OCI-LY7 (cell line): ENCODE results near the gene CCDC102B. TPM values are rescaled to one million over a fixed set of nuclear protein-coding genes. Genes with fewer than 3 reads are reported as not detected.

Experiments
- BruUV-seq: library from RNA; stranded (reverse); fragments of 400-500 nt; replicated peaks from 2 replicates; lab custom pipeline; 2021; lab: Mats Ljungman, UMichigan
- CTCF ChIA-PET: fragments of 300-600 bp; sonication (Branson Sonifier 250); formaldehyde crosslinking; loops from one replicate; lab custom pipeline; 2022; ENCODE audit warnings: antibody characterized with exemption; ENCODE audit not compliant: unreplicated experiment; lab: Charles Lee
- POLR2A ChIA-PET: fragments of 300-600 bp; sonication (Branson Sonifier 250); formaldehyde crosslinking; loops from one replicate; lab custom pipeline; 2022; ENCODE audit warnings: antibody characterized with exemption; lab: Charles Lee
- DNase-seq: peaks from one replicate; pipeline ENCODE4 v3.0.0-alpha.2; 2015; ENCODE audit warnings: low spot score
- H2AFZ ChIP-seq: fragments of 200-600 bp; sonication (generic), shearing (Covaris generic); 2 replicates; pipeline ENCODE4 v1.6.1; 2014; ENCODE audit warnings: mild to moderate bottlenecking, antibody characterized with exemption, low read length, moderate library complexity
- H3K27ac ChIP-seq: fragments of 200-600 bp; sonication (generic); 2 replicates; pipeline ENCODE4 v1.5.1; 2014; ENCODE audit warnings: mixed run types, low read depth, mild to moderate bottlenecking, moderate library complexity, low read length, inconsistent platforms; ENCODE audit not compliant: poor library complexity, severe bottlenecking
- H3K36me3 ChIP-seq: fragments of 200-600 bp; sonication (generic); 2 replicates; pipeline ENCODE4 v1.6.1; 2014; ENCODE audit warnings: mild to moderate bottlenecking, antibody characterized with exemption, low read length, moderate library complexity, mixed read lengths; ENCODE audit not compliant: insufficient read depth
- H3K4me1 ChIP-seq: fragments of 200-600 bp; sonication (generic); 2 replicates; pipeline ENCODE4 v1.5.1; 2014; ENCODE audit warnings: mild to moderate bottlenecking, low read length; ENCODE audit not compliant: insufficient read depth, poor library complexity, severe bottlenecking
- H3K4me2 ChIP-seq: fragments of 200-600 bp; sonication (generic); 2 replicates; pipeline ENCODE4 v1.6.1; 2014; ENCODE audit warnings: mild to moderate bottlenecking, low read length
- H3K4me3 ChIP-seq: fragments of 200-600 bp; sonication (generic); 2 replicates; pipeline ENCODE4 v1.5.1; 2014; ENCODE audit warnings: mild to moderate bottlenecking, low read depth, low read length; ENCODE audit not compliant: poor library complexity, severe bottlenecking
- H3K79me2 ChIP-seq: fragments of 200-600 bp; sonication (generic); 2 replicates; pipeline ENCODE4 v1.6.1; 2016; ENCODE audit warnings: low read depth, mild to moderate bottlenecking, low read length, moderate library complexity, mixed read lengths; ENCODE audit not compliant: insufficient read depth
- H3K9me2 ChIP-seq: fragments of 200-600 bp; sonication (generic); 2 replicates; pipeline ENCODE4 v1.6.1; 2016; ENCODE audit warnings: mild to moderate bottlenecking, low read length, mixed read lengths; ENCODE audit not compliant: insufficient read depth
- H3K9me3 ChIP-seq: fragments of 200-600 bp; sonication (generic); 2 replicates; pipeline ENCODE4 v1.6.1; 2014; ENCODE audit warnings: mild to moderate bottlenecking, mixed run types, low read length, mixed read lengths
- H4K20me1 ChIP-seq: fragments of 200-600 bp; sonication (generic); 2 replicates; pipeline ENCODE4 v1.6.1; 2014; ENCODE audit warnings: mild to moderate bottlenecking, antibody characterized with exemption, low read length, moderate library complexity, mixed read lengths; ENCODE audit not compliant: insufficient read depth
- CTCF ChIP-seq: fragments of 200-600 bp; sonication (generic); conservative IDR thresholded peaks from 2 replicates; pipeline ENCODE4 v1.5.1; 2014; ENCODE audit warnings: mild to moderate bottlenecking, antibody characterized with exemption, low read length, moderate library complexity, mixed read lengths
- EZH2phosphoT487 ChIP-seq: fragments of 200-600 bp; sonication (generic); IDR thresholded peaks from 2 replicates; pipeline ENCODE4 v1.6.1; 2018; ENCODE audit warnings: low read depth, borderline replicate concordance, mild to moderate bottlenecking, mixed run types, antibody characterized with exemption, low read length, moderate library complexity, mixed read lengths
- intact Hi-C: fragments of 100-400 bp; cut with micrococcal nuclease; formaldehyde crosslinking; loops from one replicate; pipeline ENCODE4 v1.10.0; 2022; ENCODE audit not compliant: unreplicated experiment
- total RNA-seq, 2 experiments: library from RNA; depleted of rRNA in 1 of 2; stranded (reverse); fragments of >200 nt in 1 of 2; shearing (Covaris generic) in 1 of 2; gene quantifications; 2 replicates each; pipeline ENCODE4 v1.2.3, GENCODE V29; 2014 to 2022

The CCDC102B gene
- total RNA-seq, 2 experiments from 2014 or later, result 0.46 to 0.54 TPM

- POLR2A ChIA-PET, result no interaction called here
- H3K9me3 ChIP-seq, result no peaks in the 10 kb centered on the region
- no peak overlapping the region for H3K4me2 ChIP-seq
- no peaks in the 10 kb centered on the region for H3K4me1 ChIP-seq
- no peak for DNase-seq
- BruUV-seq, result no TSS peak
- no peak for TF ChIP-seq EZH2phosphoT487
- no peak for TF ChIP-seq CTCF
- H3K27ac ChIP-seq, result no peak overlapping the region
- no peaks in the 10 kb centered on the region for H3K36me3 ChIP-seq
- H3K79me2 ChIP-seq, result no peaks in the 10 kb centered on the region
- H2AFZ ChIP-seq, result no peak overlapping the region
- CTCF ChIA-PET, result no interaction called here
- H3K4me3 ChIP-seq, result no peak overlapping the region
- intact Hi-C loops, result no loop called here
- H3K9me2 ChIP-seq, result no peaks in the 10 kb centered on the region
- H4K20me1 ChIP-seq, result no peaks in the 10 kb centered on the region
Observed at GRCh38 chr18:69044215-69044614, 246.3 kb downstream of the CCDC102B start.

- H3K79me2 ChIP-seq, result no peaks in the 10 kb centered on the region
- no peaks in the 10 kb centered on the region for H3K4me1 ChIP-seq
- intact Hi-C loops, result no loop called here
- no peaks in the 10 kb centered on the region for H3K9me3 ChIP-seq
- no TSS peak for BruUV-seq
- no peaks in the 10 kb centered on the region for H3K36me3 ChIP-seq
- CTCF ChIA-PET, result no interaction called here
- no peak overlapping the region for H3K4me3 ChIP-seq
- H4K20me1 ChIP-seq, result no peaks in the 10 kb centered on the region
- H3K9me2 ChIP-seq, result no peaks in the 10 kb centered on the region
- no peak for DNase-seq
- H3K27ac ChIP-seq, result no peak overlapping the region
- POLR2A ChIA-PET, result no interaction called here
- H2AFZ ChIP-seq, result no peak overlapping the region
- no peak overlapping the region for H3K4me2 ChIP-seq
- TF ChIP-seq CTCF, result no peak
- no peak for TF ChIP-seq EZH2phosphoT487
Observed at GRCh38 chr18:69064063-69064462, 266.2 kb downstream of the CCDC102B start.

GRCh38 chr18:69067048-69067447 lies 269.2 kb downstream of the CCDC102B start:
- Histone ChIP-seq H3K4me2 (no peak overlapping the region), H2AFZ (no peak overlapping the region), H3K36me3 (no peaks in the 10 kb centered on the region), H4K20me1 (no peaks in the 10 kb centered on the region), H3K4me3 (no peak overlapping the region), H3K27ac (no peak overlapping the region), H3K79me2 (no peaks in the 10 kb centered on the region), H3K9me2 (no peaks in the 10 kb centered on the region), H3K9me3 (no peaks in the 10 kb centered on the region), H3K4me1 (no peaks in the 10 kb centered on the region)
- POLR2A ChIA-PET, result no interaction called here
- no TSS peak for BruUV-seq
- CTCF ChIA-PET, result no interaction called here
- intact Hi-C loops, result no loop called here
- no peak for DNase-seq
- TF ChIP-seq EZH2phosphoT487 (no peak), CTCF (no peak)
